HG02571 (cell line): ENCODE results near the gene ENDOU.
A peak's percentile ranks its signal among the peaks of the same experiment; 100 is the strongest.

Experiments used
- ATAC-seq: cut with Tn5 transposase; IDR thresholded peaks from one replicate; pipeline ENCODE4 v1.9.1; 2021; ENCODE audit warnings: mild to moderate bottlenecking, moderate library complexity; ENCODE audit not compliant: unreplicated experiment

Gene ENDOU

GRCh38 chr12:47757840-47758583 lies 32.7 kb upstream of the ENDOU start:
- ATAC-seq: no peak

GRCh38 chr12:47757364-47757839 lies 32.1 kb upstream of the ENDOU start:
- no peak for ATAC-seq

DNA sequence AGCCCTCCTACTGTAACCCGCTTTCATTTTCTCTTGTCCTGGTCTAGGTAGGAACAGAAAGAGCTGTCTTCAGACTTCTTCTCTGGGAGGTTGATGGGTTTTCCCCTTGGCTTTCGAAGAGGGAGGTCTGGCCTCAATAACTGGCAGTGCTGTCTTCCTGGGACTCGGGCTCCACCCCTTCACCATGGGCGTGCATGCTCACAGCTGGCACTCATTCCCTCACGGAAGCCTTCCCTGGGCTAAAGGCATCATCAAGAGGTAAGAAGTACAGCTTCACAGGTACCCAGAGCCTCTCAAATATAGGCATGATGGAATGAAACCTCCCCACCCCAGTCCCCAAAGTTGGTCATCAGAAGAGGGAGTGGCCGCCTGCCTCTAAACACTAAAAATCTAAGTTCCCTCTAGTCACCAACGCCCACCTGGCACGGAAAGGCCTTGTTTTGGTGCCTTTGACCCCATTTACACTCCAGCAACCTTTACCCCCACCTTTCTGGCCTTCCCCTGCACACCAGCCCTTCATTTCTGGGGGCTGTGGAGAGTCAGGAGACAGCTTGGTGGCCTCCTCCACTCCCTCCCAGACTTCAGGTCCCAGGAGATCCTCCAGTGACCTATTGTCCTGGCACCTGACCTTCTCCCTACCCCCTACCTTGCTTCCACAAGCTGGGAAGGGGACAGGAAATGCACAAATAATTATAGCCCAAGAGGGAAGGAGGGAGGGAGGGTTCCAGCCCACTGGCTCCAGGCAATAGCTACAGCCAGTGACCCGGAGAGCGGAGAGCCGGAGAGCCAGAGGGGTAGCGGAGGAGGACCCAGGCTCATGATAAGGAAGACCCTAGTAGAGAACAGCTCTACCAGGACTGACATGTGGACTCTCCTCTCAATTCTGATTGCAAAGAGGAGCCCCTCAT lies 30.6 kb upstream of the ENDOU start:
- ATAC-seq: peak; percentile 72

DNA sequence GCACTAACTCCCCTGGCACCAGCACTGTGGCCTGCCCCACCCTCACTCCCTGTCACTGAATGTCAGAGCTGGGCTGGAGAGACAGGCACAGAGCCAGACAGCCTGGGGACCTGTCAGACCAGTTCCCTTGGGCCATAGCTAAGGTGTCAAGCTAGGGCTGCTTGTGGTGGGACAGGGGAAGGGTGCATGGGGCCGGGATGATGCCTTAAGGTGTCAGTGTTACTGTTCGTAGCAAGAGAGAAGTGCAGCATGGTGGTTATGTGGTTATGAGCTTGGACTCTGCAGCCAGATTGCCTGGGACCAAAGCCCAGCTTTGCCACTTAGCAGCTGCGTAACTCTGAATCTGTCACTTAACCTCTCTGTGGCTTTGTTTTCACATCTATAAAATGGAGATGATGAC lies 29.6 kb upstream of the ENDOU start:
- peak; percentile 24 for ATAC-seq

GRCh38 chr12:47754126-47754525 lies 28.8 kb upstream of the ENDOU start:
- no peak for ATAC-seq

DNA sequence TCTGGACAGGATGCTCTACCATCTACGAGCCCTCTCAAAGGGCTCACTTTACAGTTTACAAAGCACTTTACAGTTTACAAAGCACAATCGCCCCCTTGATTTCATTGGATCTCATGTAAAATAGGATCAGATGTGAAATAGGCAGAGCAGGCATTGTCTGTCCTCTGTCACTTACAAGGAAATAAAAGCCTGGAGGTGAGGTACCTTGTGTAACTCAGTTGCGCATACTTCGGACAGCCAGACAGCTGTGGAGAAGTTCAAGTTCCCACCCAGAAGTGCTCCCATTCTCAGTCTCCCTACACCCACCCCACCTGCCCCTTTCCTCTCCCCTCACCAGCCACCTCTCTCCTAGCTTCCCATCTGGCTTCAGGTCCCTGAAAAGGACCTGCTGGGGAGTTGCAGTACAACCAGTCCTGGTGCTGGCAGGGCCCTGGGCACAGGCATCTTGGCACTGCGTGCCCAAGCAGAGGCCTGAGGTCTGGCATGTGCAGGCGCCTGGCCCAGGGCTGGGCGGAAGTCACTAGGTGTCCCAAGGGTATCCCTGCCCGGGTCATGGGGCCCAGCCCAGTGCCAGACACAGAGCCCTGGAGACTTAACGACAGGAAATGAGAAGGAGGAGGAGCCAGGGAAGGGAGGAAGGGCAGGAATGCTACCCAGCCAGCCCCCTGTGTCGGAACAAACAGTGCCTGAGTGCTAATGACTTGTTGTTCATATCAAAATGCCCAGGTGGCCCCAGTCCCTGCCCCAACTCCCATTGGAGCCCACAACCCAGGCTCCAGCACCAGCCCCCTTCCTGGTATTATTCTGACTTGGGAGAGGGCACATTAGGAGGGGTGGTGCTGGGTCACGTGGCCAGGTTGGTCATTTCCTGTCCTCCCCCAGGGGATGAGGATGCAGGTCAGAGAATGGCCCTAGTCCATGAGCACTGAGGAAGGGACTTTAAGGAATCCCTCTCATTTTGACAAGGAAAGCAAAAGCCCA lies 28.0 kb upstream of the ENDOU start:
- ATAC-seq: no peak

- ATAC-seq: no peak
Measured at GRCh38 chr12:47752552-47752951, 27.3 kb upstream of the ENDOU start.

DNA sequence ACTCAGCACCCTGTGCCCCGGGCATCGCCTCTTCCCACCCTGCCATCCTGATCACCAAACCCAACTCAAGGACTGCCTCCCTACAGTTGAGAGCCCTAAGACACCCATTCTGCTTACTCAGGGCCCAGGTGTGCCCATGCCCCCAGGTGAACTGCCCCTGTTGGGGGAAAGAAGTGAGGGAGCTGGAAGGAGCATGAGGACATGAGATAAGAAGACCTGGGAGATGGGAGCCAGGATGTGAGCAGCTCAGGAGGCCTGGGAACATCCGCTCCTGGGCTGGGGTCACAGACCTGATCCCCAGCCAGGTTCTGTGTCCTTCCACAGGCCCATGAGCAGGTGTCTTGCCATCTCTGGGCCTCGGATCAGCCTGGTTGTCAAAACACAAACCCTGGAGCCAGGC lies 26.8 kb upstream of the ENDOU start:
- no peak for ATAC-seq

DNA sequence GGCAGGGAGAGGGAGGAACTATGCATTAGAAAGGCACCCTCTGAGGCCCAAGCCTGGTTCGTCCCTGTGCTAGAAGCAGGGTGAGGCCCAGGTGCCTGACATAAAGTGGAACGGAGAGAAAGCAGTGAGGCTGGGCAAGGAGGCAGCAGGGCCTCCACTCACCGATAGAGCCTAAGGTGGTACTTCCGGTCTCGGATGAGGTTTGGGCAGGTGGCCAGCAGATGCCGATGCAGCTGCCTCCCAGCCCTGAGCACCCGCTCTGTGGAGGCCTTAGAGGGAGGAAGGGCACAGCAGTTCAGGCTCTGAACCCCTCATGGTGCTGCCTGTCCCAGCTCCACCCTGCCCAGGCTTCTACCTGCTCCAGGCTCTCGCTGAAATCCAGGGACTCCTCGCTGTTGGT lies 26.3 kb upstream of the ENDOU start:
- no peak for ATAC-seq

DNA sequence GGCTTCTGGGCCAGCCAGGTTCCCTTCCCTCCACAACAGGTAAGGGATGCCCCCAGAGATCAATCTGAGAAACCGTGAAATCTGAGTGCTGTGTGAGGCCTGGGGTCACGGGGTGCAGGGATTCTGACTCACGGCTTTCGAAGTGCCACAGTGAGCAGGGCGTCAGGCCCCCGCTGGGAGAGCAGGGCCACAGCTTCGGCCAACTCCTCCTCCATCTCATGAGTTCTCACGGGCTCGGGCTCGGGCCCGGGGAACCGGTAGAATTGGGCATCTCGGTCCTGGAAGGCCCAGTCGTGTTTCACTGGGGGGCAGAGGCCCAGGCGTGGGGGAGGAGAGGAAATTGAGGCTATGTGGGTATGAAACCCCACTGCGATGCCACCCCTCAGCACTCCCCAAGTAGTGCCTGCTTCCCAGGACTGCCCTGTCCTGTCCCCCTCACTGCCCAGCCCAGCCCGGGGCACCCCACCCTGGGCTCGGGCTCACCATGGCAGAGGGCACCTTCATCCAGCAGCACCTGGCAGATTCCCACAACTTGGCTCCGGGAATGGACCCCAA lies 25.7 kb upstream of the ENDOU start:
- no peak for ATAC-seq

- ATAC-seq: no peak
Measured at GRCh38 chr12:47750229-47750798, 25.0 kb upstream of the ENDOU start.

DNA sequence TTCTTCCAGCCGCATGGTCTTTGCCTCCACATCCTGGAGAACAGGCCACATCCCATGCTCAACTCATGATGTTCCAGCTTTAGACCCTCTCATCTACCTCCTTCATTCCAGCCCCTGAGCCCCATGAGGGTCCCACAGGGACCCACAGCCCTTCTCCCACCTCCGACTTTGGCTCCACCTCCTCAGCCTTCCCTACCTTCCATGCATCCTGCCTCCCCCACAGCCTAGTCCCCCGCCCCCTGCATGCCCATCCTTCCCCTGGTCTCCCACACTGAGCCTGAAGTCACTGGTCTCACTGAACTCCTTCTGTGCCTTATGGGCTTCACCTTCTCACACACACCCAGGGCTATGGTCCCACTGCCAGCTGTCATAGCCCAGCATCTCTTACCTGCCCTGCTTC lies 23.6 kb upstream of the ENDOU start:
- no peak for ATAC-seq

- no peak for ATAC-seq
Measured at GRCh38 chr12:47748507-47748828, 23.2 kb upstream of the ENDOU start.

GRCh38 chr12:47747596-47748506 lies 22.6 kb upstream of the ENDOU start:
- ATAC-seq: no peak

- ATAC-seq: no peak
Measured at GRCh38 chr12:47747126-47747525, 21.8 kb upstream of the ENDOU start.

- ATAC-seq: no peak
Measured at GRCh38 chr12:47746523-47746922, 21.2 kb upstream of the ENDOU start.

DNA sequence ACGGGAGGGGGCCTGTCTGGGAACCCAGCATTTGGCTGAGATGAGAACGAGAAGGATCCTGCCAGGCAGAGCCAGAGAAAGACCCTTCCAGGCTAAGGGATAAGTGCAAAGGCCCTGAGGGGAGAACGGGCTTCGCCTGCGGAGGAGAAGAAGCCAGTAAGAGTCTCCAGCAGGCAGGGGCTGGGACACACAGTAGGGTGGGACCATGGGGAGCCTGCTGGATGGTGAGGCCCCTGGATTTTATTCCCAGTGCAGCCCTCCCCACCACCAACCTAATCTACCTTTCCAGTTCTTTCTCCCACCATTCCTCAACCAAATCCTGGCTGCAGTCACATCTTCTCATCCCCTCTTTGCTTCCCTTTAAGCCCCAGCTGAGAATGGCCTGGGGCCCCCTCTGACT lies 20.8 kb upstream of the ENDOU start:
- ATAC-seq: no peak

DNA sequence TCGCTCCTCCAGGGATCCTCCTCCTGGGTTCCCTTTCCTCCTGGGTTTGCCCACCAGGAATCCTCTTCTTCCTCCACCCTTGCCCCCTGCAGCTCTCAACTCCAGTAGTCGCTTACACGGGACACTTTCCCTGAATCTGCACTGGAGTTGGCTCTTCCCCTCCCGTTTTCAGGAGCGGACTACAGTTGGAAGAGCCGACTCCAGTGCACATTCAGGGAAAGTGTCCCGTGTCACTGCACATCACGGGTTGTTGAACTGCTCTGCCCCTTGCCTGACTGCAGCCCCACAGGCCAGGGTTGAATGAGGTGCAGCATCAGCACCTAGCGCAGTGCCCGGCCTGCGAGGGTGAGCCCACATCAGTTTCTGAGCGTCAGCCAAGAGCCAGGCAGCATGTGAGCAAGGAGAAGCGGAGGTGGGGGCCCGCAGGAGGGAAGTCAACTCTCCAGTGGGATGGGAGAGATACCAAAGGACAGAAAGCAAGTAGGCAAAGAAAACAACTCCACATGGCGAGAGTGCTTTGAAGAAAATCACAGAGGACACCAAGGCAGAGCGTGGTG lies 20.3 kb upstream of the ENDOU start:
- no peak for ATAC-seq
